Natural killer cell (primary cell): ENCODE data around the gene CHMP4A. TPM values are rescaled to one million over a fixed set of nuclear protein-coding genes. Genes with fewer than 3 reads are reported as not detected.

Experiments used
- ATAC-seq, 3 donors: fragments of 150-1000 bp in 2 of 3; fragments of 200-7000 bp in 1 of 3; cut with Tn5 transposase; 1 replicate in 1 of 3; 2 replicates in 2 of 3; pipeline ENCODE4 v1.10.0; 2021; ENCODE audit warnings: mild to moderate bottlenecking in 2 of 3, moderate library complexity in 2 of 3
- DNase-seq, 2 donors: peaks; one replicate each; pipeline versions ENCODE4 v3.0.0 to v3.0.0-alpha.2; 2013 to 2021; ENCODE audit warnings: mixed read lengths in 1 of 2
- H3K27ac ChIP-seq: one replicate; pipeline ENCODE4 v1.5.1; 2013; ENCODE audit warnings: mild to moderate bottlenecking, low read length
- H3K27me3 ChIP-seq: one replicate; pipeline ENCODE4 v1.6.1; 2013; ENCODE audit warnings: low read length; ENCODE audit not compliant: control insufficient read depth, insufficient read depth
- H3K36me3 ChIP-seq: one replicate; pipeline ENCODE4 v1.6.1; 2013; ENCODE audit warnings: low read length; ENCODE audit not compliant: control insufficient read depth, insufficient read depth
- H3K4me1 ChIP-seq: one replicate; pipeline ENCODE4 v1.6.1; 2013; ENCODE audit warnings: low read length; ENCODE audit not compliant: control insufficient read depth, insufficient read depth
- H3K4me3 ChIP-seq: one replicate; pipeline ENCODE4 v1.5.1; 2013; ENCODE audit warnings: low read length
- H3K9me3 ChIP-seq: one replicate; pipeline ENCODE4 v1.6.1; 2013; ENCODE audit warnings: low read length; ENCODE audit not compliant: control insufficient read depth, insufficient read depth
- H3K27ac Mint-ChIP-seq, 2 donors: one replicate each; pipeline ENCODE4 v1.8.0; 2022; ENCODE audit warnings: mild to moderate bottlenecking in 2 of 2, mixed read lengths in 2 of 2, moderate library complexity in 1 of 2
- H3K27me3 Mint-ChIP-seq, 2 donors: one replicate each; pipeline ENCODE4 v1.8.0; 2022; ENCODE audit warnings: low read depth in 2 of 2, mixed read lengths in 2 of 2
- H3K36me3 Mint-ChIP-seq: one replicate; pipeline ENCODE4 v1.8.0; 2022; ENCODE audit warnings: mixed read lengths
- H3K4me1 Mint-ChIP-seq, 2 donors: one replicate each; pipeline ENCODE4 v1.8.0; 2022; ENCODE audit warnings: mixed read lengths in 2 of 2
- H3K4me3 Mint-ChIP-seq: one replicate; pipeline ENCODE4 v1.8.0; 2022; ENCODE audit warnings: mild to moderate bottlenecking, moderate library complexity, mixed read lengths
- H3K9me3 Mint-ChIP-seq, 2 donors: one replicate each; pipeline ENCODE4 v1.8.0; 2022; ENCODE audit warnings: mixed read lengths in 2 of 2
- WGBS: methylation state at CpG from one replicate; pipeline ENCODE4 v1.1.7; 2013; ENCODE audit warnings: missing lambda C conversion rate; ENCODE audit not compliant: insufficient coverage; 5-methylcytosine and 5-hydroxymethylcytosine counted together
- intact Hi-C: fragments of 100-400 bp; cut with micrococcal nuclease; formaldehyde crosslinking; loops from one replicate; pipeline ENCODE4 v1.14.2; 2022
- total RNA-seq, 4 donors: library from RNA; stranded (reverse); fragments of 120-200 nt in 1 of 4; gene quantifications; one replicate each; pipeline versions ENCODE4 v1.2.3 to v1.2.4, GENCODE V29; 2013 to 2022
- TF ChIP-seq, protein P1 (sequence below): fragments of 200-600 bp; IDR thresholded peaks from one replicate; pipeline ENCODE4 v1.8.0; 2022; ENCODE audit warnings: antibody characterized with exemption

Gene CHMP4A
- total RNA-seq, 3 donors from 2014 or later (not counting 1 experiment from before 2014, with no cell fraction given) = 105 to 118 (median 115) TPM

DNA sequence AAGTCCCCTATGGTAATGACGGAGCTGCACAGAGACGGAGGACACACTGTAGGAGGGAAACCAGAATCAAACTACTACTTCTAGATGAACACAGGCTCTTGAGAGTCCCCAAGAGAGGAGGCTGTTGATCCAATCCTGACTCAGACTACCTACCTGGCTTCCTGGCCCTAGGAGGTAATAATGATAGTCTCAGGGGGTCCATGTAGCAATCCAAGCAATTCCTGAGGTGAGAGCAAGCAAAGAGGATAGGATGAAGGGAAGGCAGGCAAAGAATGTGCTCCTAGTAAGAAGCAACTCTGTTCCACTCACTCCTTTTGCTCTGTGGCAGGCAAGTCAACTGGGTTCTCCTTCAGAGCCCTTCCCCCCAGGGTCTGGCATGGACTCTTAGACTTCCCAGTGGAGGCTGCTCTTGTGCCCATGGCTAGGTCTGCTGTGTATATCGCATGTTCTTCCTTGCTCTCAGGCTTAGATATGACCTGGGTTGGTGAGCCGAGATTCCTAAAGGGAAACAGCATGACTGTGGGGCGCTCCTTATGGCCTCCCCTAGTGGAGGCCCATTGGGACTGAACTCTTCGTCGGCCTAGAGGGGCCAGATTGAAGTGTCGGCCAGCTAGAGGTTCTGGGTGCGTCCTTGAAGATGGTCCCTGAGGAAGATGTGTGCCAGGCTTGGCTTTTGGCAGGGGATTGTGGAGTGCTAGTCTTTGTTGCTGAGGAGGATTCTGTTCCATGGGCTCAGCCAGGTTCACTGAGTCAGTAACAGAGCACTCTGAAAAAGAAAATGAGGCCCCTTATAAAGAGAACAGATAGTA is 27.0 kb upstream of the CHMP4A start:
- intact Hi-C loops = loop anchor here (5.0 to 10.0 kb wide), 2 partner anchors 72 to 194 kb away; partner anchors contain the start of genes LTB4R and LTB4R2
- 93% methylated on average over 9 of the region's 9 CpGs for WGBS
- Histone ChIP-seq H3K36me3 (peaks cover 55% of the 10 kb centered on the region), H3K4me1 (peaks cover 33% of the 10 kb centered on the region), H3K27ac (no peak overlapping the region), H3K9me3 (no peaks in the 10 kb centered on the region), H3K4me3 (no peak overlapping the region), H3K27me3 (no peaks in the 10 kb centered on the region)
- Mint-ChIP-seq H3K4me3 (peak overlapping the region; percentile 98), H3K27me3 (no peaks in the 10 kb centered on the region), H3K36me3 (peaks cover 22% of the 10 kb centered on the region), H3K9me3 (no peaks in the 10 kb centered on the region), H3K4me1 (peaks cover 70 to 81% of the 10 kb centered on the region in 2 donors), H3K27ac (peak overlapping the region; percentile 68 to 100)
- ATAC-seq (no peak), DNase-seq (peak in 1 of 2 donors; percentile 11)
- TF ChIP-seq, protein P1, sequence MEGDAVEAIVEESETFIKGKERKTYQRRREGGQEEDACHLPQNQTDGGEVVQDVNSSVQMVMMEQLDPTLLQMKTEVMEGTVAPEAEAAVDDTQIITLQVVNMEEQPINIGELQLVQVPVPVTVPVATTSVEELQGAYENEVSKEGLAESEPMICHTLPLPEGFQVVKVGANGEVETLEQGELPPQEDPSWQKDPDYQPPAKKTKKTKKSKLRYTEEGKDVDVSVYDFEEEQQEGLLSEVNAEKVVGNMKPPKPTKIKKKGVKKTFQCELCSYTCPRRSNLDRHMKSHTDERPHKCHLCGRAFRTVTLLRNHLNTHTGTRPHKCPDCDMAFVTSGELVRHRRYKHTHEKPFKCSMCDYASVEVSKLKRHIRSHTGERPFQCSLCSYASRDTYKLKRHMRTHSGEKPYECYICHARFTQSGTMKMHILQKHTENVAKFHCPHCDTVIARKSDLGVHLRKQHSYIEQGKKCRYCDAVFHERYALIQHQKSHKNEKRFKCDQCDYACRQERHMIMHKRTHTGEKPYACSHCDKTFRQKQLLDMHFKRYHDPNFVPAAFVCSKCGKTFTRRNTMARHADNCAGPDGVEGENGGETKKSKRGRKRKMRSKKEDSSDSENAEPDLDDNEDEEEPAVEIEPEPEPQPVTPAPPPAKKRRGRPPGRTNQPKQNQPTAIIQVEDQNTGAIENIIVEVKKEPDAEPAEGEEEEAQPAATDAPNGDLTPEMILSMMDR = no peak

DNA sequence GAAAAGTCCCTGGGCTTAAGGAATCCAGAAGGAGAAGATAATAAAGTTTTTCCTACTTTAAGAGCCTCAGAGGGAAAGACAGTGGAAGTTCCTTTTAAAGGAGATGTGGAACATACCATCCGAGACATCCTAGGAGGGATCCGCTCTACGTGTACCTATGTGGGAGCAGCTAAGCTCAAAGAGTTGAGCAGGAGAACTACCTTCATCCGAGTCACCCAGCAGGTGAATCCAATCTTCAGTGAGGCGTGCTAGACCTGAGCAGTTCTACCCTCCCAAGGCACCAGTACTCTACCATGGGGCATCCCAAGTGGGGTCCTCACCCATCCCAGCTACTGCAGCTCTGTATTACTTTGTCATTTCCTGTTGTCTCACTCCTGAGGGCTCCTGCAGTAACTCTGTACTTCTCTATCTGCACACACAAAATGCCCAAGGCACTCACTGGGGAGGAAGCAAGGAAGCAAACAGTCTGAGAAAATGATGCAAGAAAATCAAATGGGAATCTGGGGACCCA is 25.3 kb upstream of the CHMP4A start:
- Histone ChIP-seq H3K27ac (no peak overlapping the region), H3K4me3 (no peak overlapping the region), H3K36me3 (peaks cover 66% of the 10 kb centered on the region), H3K27me3 (no peaks in the 10 kb centered on the region), H3K9me3 (no peaks in the 10 kb centered on the region), H3K4me1 (peaks cover 32% of the 10 kb centered on the region)
- Mint-ChIP-seq H3K27me3 (no peaks in the 10 kb centered on the region), H3K4me3 (no peak overlapping the region), H3K9me3 (no peaks in the 10 kb centered on the region), H3K4me1 (peaks cover 77 to 85% of the 10 kb centered on the region in 2 donors), H3K36me3 (peaks cover 22% of the 10 kb centered on the region), H3K27ac (peak overlapping the region; percentile 40 to 100)
- intact Hi-C loops = no loop called here
- WGBS = 96% methylated on average over 5 of the region's 5 CpGs
- DNase-seq = peak in 1 of 2 donors; percentile 3
- TF ChIP-seq, protein P1 = no peak
- no peak for ATAC-seq

DNA sequence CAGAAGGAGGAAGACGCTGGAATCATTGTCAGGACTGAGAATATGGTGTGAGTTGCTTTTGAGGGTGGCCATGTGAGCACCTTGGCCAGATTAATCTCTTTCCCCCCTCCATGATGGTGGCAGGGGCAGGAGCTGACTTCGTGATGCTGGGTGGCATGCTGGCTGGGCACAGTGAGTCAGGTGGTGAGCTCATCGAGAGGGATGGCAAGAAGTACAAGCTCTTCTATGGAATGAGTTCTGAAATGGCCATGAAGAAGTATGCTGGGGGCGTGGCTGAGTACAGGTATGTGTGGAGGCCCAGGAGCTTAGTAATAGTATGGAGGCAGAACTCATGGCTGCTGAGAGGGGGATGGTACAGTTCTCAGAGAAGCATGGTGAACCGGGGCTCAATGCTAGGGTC is 24.8 kb upstream of the CHMP4A start:
- Histone ChIP-seq H3K9me3 (no peaks in the 10 kb centered on the region), H3K27me3 (no peaks in the 10 kb centered on the region), H3K4me3 (no peak overlapping the region), H3K27ac (no peak overlapping the region), H3K4me1 (peaks cover 32% of the 10 kb centered on the region), H3K36me3 (peaks cover 66% of the 10 kb centered on the region)
- ATAC-seq (no peak), DNase-seq (no peak)
- Mint-ChIP-seq H3K4me3 (peak overlapping the region; percentile 14), H3K9me3 (no peaks in the 10 kb centered on the region), H3K27me3 (no peaks in the 10 kb centered on the region), H3K27ac (peak overlapping the region; percentile 40 to 100), H3K4me1 (peaks cover 75 to 86% of the 10 kb centered on the region in 2 donors), H3K36me3 (peaks cover 22% of the 10 kb centered on the region)
- TF ChIP-seq, protein P1 = no peak
- intact Hi-C loops = no loop called here
- WGBS = 97% methylated on average over 4 of the region's 5 CpGs
